Subcutaneous abdominal adipose tissue (tissue), 5 donors: ENCODE measurements around the gene NUMB.

Experiments used
- H3K27ac ChIP-seq: one replicate; pipeline ENCODE4 v1.7.0; 2013; ENCODE audit warnings: low read depth, mild to moderate bottlenecking, inconsistent platforms, low read length, moderate library complexity
- H3K27me3 ChIP-seq, 5 donors: one replicate each; pipeline ENCODE4 v1.7.0; 2013; ENCODE audit warnings: low read length in 5 of 5, inconsistent platforms in 1 of 5; ENCODE audit not compliant: control insufficient read depth in 5 of 5, insufficient read depth in 4 of 5
- H3K36me3 ChIP-seq, 5 donors: one replicate each; pipeline ENCODE4 v1.7.0; 2013; ENCODE audit warnings: low read length in 5 of 5; ENCODE audit not compliant: control insufficient read depth in 5 of 5, insufficient read depth in 5 of 5
- H3K4me1 ChIP-seq, 5 donors: one replicate each; pipeline ENCODE4 v1.7.0; 2013; ENCODE audit warnings: low read length in 5 of 5, mild to moderate bottlenecking in 3 of 5, moderate library complexity in 1 of 5; ENCODE audit not compliant: control insufficient read depth in 5 of 5, insufficient read depth in 5 of 5
- H3K4me3 ChIP-seq, 5 donors: one replicate each; pipeline ENCODE4 v1.7.0; 2013; ENCODE audit warnings: low read length in 5 of 5, low read depth in 1 of 5
- H3K9ac ChIP-seq, 5 donors: one replicate each; pipeline ENCODE4 v1.7.0; 2013; ENCODE audit warnings: low read length in 5 of 5, mild to moderate bottlenecking in 4 of 5, moderate library complexity in 3 of 5
- H3K9me3 ChIP-seq, 5 donors: one replicate each; pipeline ENCODE4 v1.7.0; 2013; ENCODE audit warnings: low read length in 5 of 5; ENCODE audit not compliant: control insufficient read depth in 5 of 5
- donor health status: healthy.
- donor health status: healthy.
- donor health status: healthy.
- donor health status: healthy.
- donor health status: healthy.

NUMB gene

DNA sequence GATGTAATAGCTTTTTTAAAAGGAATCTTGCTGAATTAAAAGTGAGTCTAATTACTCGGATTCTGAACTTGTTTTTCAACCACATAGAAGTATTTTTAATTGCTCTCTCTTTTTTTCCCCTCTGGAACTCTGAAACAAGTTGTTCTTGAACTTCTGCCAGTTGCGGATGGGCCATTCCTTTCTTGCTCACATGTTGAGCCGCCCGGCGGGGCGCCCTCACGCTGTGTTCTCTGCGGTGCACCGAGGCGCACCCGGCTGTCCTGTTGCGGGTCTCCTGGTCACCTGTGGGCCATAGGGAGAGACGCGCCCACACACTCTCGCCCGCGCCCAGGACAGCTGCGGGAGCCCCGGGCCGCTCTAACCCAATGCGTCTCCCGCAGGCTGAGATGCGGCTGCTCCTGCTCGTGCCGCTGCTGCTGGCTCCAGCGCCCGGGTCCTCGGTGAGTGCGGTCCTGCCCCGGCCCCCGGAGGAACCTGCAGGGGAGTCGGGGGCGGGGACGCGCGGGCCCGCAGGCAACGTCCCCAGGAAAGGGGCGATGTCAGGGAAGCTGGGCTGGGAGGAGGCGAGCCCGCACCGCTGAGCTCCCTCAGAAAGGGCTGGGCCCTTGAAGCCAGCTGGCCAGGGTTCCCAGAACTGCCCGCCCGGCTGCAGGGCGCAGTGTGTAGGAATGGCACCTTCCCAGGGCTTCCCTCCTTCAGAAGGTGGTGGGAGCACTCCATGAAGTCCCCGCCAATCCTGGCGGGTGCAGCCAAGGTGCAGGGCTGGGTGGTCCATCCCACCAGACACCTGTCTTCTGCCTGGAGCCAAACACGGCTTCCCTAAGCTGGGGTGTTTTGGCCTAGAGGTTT is 218.7 kb downstream of the NUMB start:
- Histone ChIP-seq H3K4me3 (peak overlapping the region in 3 of 5 donors; percentile 39 to 58 (median 47)), H3K27me3 (peaks cover under 1 to 21% (median 13%) of the 10 kb centered on the region in 5 donors), H3K36me3 (no peaks in the 10 kb centered on the region), H3K4me1 (peaks cover 9 to 62% (median 48%) of the 10 kb centered on the region in 5 donors), H3K27ac (no peak overlapping the region), H3K9ac (peak overlapping the region in 1 of 5 donors; percentile 7), H3K9me3 (no peaks in the 10 kb centered on the region)

DNA sequence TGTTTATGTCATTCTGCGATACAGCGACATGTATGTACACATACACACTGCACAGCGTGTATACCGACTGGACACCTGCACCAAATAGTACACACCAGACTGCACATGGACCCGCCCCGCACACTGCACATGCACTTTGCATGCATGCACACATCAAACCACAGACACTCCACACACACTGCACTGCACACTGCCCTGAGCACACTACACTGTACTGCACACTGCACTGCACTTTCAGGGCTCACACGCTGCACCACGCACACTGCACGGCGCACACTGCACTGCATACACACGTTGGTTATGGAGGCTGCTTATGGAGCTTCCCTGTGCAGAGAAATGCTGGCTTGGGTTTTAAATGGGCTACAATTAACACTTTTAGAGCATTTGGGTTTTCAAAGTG is 219.4 kb downstream of the NUMB start:
- Histone ChIP-seq H3K9me3 (no peaks in the 10 kb centered on the region), H3K27me3 (peaks cover 2 to 21% (median 18%) of the 10 kb centered on the region in 5 donors), H3K27ac (no peak overlapping the region), H3K9ac (no peak overlapping the region), H3K36me3 (no peaks in the 10 kb centered on the region), H3K4me3 (peak overlapping the region in 2 of 5 donors; percentile 1 to 46), H3K4me1 (peaks cover 9 to 62% (median 48%) of the 10 kb centered on the region in 5 donors)

DNA sequence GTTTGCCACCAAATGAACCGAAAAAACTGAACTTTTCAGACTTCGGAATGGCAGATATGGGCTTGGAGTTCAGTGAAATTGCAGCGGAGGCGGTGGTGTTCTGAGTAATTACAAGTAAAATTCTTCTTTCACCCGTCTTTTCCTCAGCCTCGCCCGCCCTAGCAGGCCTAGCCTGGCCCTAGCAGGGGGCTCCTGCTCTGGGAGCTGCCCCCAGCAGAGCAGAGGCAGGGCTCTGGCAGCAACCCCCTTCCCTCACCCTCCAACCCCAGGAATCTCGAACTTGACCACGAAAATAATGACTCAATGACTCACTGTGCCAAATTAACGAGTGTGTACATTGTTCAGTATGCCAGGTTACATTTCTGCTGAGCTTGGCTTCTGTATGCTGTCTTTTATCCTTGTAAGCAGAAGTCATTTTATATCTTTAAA is 219.9 kb downstream of the NUMB start:
- Histone ChIP-seq H3K27ac (no peak overlapping the region), H3K9ac (peak overlapping the region in 1 of 5 donors; percentile 38), H3K27me3 (peaks cover 2 to 21% (median 18%) of the 10 kb centered on the region in 5 donors), H3K4me1 (peaks cover 9 to 62% (median 48%) of the 10 kb centered on the region in 5 donors), H3K9me3 (no peaks in the 10 kb centered on the region), H3K36me3 (no peaks in the 10 kb centered on the region), H3K4me3 (peak overlapping the region in 4 of 5 donors; percentile 32 to 68 (median 56))

DNA sequence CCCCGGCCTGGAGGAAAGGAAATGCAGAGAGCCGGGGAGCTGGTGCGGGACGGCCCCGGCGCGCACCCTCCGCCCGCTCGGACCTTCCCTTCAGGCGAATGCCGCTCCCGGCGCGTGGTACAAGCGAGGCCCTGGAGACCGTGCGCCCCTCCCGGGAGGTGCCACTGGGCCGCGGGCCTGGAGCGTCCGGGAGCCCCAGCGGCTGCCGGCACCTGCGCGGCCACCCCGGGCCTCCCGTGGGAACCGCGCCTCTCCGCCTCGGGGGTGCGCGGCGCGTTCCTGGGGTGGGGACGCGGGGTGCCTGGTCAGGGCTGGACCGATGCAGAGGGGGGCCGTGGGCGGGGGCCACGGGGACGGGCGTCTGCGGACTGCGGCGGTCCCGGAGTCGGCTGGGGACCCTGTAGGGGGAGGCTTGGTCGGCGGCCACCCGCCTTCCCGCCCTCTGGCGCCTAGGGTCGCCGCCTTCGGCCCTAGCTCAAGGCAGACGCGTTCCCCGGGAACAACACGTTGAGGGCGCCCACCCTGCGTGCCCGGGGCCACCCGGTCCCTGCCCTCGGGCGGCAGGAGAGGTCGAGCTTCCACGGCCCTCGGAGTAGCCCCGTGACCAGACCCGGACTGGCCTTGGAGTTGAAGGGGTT is 220.4 kb downstream of the NUMB start:
- Histone ChIP-seq H3K9me3 (no peaks in the 10 kb centered on the region), H3K36me3 (no peaks in the 10 kb centered on the region), H3K4me1 (peaks cover 9 to 62% (median 48%) of the 10 kb centered on the region in 5 donors), H3K27me3 (peaks cover 2 to 21% (median 18%) of the 10 kb centered on the region in 5 donors), H3K4me3 (peak overlapping the region in 4 of 5 donors; percentile 32 to 68 (median 56)), H3K9ac (peak overlapping the region in 1 of 5 donors; percentile 38), H3K27ac (no peak overlapping the region)

DNA sequence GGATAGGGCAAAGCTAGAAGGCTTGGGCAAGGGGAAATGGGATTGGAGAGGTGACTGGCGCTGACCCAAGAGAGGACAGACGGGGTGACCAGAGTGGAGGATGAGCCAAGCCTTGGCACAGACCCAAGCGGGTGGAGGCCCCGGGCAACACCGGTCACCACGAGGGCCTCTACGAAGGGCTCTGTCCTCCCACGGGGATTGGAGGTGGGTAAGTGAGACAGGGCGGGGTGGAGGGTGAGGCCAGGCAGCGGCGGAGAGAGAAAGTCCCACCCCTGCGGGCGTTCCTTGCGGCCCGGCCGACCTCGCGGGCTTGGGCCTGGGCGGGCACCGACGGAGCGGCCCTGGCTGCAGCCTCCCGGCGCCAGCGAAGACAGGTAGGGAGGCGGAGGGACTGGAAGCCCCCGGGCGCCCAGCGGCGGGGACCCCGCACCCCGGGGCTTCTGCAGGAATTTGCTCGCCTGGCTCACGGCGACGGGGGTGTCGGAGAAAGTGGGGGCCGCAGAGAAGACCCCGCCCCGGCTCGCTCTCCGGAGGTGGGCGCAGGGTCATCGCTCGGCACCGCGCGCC is 221.0 kb downstream of the NUMB start, which contains the start of gene PAPLN:
Gene PAPLN (plus strand): TSS at position 288 of the 567 bp plus-strand sequence. CDS start 2,273 bp downstream, outside the sequence.
- Histone ChIP-seq H3K4me3 (peak within 1 kb of the TSS in 4 of 5 donors; percentile 32 to 68 (median 56)), H3K4me1 (peaks cover 9 to 63% (median 50%) of the 10 kb centered on the region in 5 donors), H3K27ac (no peak within 1 kb of the TSS), H3K36me3 (no peaks in the 10 kb centered on the region), H3K9ac (peak within 1 kb of the TSS in 1 of 5 donors; percentile 38), H3K27me3 (peaks cover 2 to 22% (median 18%) of the 10 kb centered on the region in 5 donors), H3K9me3 (no peaks in the 10 kb centered on the region)

DNA sequence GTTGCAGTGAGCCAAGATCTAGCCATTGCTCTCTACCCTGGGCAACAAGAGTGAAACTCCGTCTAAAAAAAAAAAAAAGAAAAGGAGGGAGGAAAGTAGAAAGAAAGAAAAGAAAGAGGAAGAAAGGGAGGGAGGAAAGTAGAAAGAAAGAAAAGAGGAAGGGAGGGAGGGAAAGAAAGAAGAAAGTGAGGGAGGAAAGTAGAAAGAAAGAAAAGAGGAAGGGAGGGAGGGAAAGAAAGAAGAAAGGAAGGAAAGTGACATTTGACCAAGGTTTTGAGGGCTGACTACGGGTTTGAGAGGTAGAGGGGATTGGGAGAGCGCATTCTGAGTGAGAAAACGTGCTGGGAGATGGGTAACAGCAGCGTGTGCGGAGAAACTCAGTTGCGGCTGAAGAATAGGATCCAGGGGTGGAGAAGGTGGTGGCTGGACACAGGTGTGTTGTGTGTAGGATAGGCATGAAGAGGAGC is 221.6 kb downstream of the NUMB start:
- peaks cover 5 to 63% (median 48%) of the 10 kb centered on the region in 5 donors for H3K4me1 ChIP-seq
- no peaks in the 10 kb centered on the region for H3K36me3 ChIP-seq
- H3K9me3 ChIP-seq, result no peaks in the 10 kb centered on the region
- H3K9ac ChIP-seq, result no peak overlapping the region
- peaks cover 2 to 25% (median 18%) of the 10 kb centered on the region in 5 donors for H3K27me3 ChIP-seq
- peak overlapping the region in 4 of 5 donors; percentile 2 to 68 (median 56) for H3K4me3 ChIP-seq
- H3K27ac ChIP-seq, result no peak overlapping the region

DNA sequence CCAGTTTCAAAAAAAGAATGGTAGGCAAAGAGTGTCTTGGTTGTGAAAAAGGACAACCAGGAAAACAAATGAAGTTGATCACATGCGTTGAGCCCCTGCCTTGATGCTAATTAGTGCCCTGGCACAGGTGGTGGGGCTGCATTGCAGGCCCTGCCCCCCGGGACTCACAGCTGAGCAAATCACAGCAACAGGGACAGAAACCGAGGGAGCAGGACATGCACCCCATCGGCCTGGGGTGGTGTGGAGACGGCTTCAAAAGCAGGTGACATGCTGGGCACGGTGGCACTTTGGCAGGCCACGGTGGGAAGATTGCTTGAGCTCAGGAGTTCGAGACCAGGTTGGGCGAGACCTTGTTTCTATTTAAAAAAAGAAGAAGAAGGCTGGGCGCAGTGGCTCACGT is 222.2 kb downstream of the NUMB start:
- no peaks in the 10 kb centered on the region for H3K9me3 ChIP-seq
- H3K4me3 ChIP-seq, result no peak overlapping the region
- H3K4me1 ChIP-seq, result peaks cover 5 to 56% (median 44%) of the 10 kb centered on the region in 5 donors
- no peaks in the 10 kb centered on the region for H3K36me3 ChIP-seq
- H3K9ac ChIP-seq, result no peak overlapping the region
- no peak overlapping the region for H3K27ac ChIP-seq
- H3K27me3 ChIP-seq, result peaks cover 2 to 25% (median 18%) of the 10 kb centered on the region in 5 donors

DNA sequence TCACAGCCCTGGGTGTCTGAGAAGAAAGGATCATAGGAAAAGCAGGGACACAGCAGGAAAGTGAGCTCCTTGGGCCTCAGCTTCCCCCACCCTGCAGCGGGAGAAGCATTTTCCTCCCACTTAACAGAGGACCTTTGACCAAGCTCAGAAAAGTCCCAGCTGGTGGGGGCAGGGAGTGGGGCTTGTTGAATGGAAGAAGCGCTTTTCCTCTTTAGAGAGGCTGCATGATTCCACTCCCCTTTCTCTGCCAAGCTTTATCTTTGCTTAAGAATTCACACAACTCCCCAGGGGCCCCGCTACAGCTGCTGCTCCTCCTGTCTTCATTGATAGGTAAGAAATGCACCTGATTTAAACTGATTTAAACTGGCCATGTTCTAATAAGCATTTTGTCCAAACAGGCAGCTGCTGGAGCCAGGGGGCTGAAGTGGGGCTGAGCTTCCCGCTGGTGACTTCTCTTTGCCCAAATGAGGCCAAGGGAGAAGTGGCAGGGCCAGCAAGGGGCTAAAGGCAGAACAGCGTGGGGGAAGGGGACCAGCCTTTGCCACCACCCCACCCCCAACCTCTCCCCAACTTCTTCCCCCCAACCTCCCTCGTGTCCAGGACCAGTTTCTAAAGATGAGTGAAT is 222.7 kb downstream of the NUMB start:
- H3K27ac ChIP-seq, result no peak overlapping the region

DNA sequence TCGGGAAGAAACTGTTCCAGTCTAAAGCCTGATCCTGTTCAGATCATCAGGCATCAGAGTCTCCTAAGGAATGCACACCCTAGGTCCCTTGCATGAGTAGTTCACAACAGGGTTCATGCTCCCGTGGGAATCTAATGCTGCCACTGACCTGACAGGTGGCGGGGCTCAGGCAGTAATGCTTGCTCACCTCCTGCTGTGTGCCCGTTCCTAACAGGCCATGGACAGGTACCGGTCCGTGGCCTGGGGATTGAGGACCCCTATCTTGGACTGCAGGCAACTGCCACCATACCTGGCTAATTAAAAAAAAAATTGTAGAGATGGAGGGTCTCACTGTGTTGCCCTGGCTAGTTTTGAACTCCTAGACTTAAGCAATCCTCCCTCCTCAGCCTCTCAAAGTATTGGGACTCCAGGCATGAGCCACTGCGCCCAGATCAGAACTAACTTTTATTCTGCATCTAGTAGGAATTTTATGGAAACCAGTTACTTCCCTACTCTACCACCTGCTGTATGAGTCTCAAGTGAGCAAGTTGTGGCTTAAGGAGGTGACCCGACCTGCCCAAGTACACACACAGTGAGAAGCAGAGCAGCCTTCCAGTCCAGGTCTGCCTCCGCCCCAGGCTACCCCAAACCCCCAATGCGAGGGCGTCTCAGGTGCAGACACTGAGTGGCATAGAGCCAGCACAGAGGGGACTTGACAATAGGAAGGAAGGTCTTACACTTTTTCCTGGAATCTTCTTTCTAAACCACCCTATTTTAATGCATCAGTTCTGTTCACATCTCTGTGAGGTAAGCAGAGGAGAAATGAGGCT is 223.6 kb downstream of the NUMB start:
- no peaks in the 10 kb centered on the region for H3K36me3 ChIP-seq
- H3K4me1 ChIP-seq, result peaks cover 5 to 44% (median 36%) of the 10 kb centered on the region in 5 donors
- no peaks in the 10 kb centered on the region for H3K9me3 ChIP-seq
- no peak overlapping the region for H3K4me3 ChIP-seq
- peaks cover 2 to 23% (median 16%) of the 10 kb centered on the region in 5 donors for H3K27me3 ChIP-seq
- no peak overlapping the region for H3K9ac ChIP-seq
- H3K27ac ChIP-seq, result no peak overlapping the region

More for the DNA sequence above, 222.7 kb downstream of the NUMB start:
- H3K27me3 ChIP-seq, result peaks cover 2 to 25% (median 16%) of the 10 kb centered on the region in 5 donors
- no peak overlapping the region for H3K4me3 ChIP-seq
- H3K36me3 ChIP-seq, result no peaks in the 10 kb centered on the region
- no peak overlapping the region for H3K9ac ChIP-seq
- H3K9me3 ChIP-seq, result no peaks in the 10 kb centered on the region
- H3K4me1 ChIP-seq, result peaks cover 5 to 51% (median 40%) of the 10 kb centered on the region in 5 donors
